GM12891 (cell line): ENCODE results near the gene TMEM156.

ENCODE experiments used
- POLR2A ChIP-seq: IDR thresholded peaks from 2 replicates; pipeline ENCODE4 v1.6.1; 2011; ENCODE audit warnings: low read depth, low read length, control low read depth
- POLR2AphosphoS5 ChIP-seq: IDR thresholded peaks from 2 replicates; pipeline ENCODE4 v1.6.1; 2011; ENCODE audit warnings: low read depth, low read length, control low read depth
- SPI1 ChIP-seq: IDR thresholded peaks from 2 replicates; pipeline ENCODE4 v1.6.1; 2011; ENCODE audit warnings: low read depth, low read length, control low read depth
- TAF1 ChIP-seq: IDR thresholded peaks from 2 replicates; pipeline ENCODE4 v1.6.1; 2011; ENCODE audit warnings: low read depth, low read length, control low read depth

GRCh38 chr4:39053983-39054382, 21.8 kb upstream of the TMEM156 start:
- TF ChIP-seq POLR2AphosphoS5 (no peak), POLR2A (no peak), SPI1 (no peak), TAF1 (no peak)
